H9 (cell line): ENCODE measurements around the gene MAGEB10. TPM values are rescaled to one million over a fixed set of nuclear protein-coding genes. Genes with fewer than 3 reads are reported as not detected.

Experiments
- DNase-seq: peaks from one replicate; pipeline ENCODE4 v3.0.0-alpha.2; 2017
- H2AFZ ChIP-seq: one replicate; pipeline ENCODE4 v1.6.1; 2013; ENCODE audit warnings: mild to moderate bottlenecking, low read length, control low read depth, moderate library complexity
- H2AK5ac ChIP-seq: 2 replicates; pipeline ENCODE4 v1.6.1; 2013; ENCODE audit warnings: low read length, control low read depth, mixed read lengths; ENCODE audit not compliant: insufficient read length
- H2BK120ac ChIP-seq: one replicate; pipeline ENCODE4 v1.6.1; 2013; ENCODE audit warnings: low read depth, mild to moderate bottlenecking, low read length, control low read depth, inconsistent platforms; ENCODE audit not compliant: poor library complexity, severe bottlenecking
- H2BK12ac ChIP-seq: 2 replicates; pipeline ENCODE4 v1.6.1; 2013; ENCODE audit warnings: low read length, control low read depth, mixed read lengths, low read depth; ENCODE audit not compliant: insufficient read length
- H2BK15ac ChIP-seq: 2 replicates; pipeline ENCODE4 v1.6.1; 2013; ENCODE audit warnings: low read depth, low read length, control low read depth
- H2BK20ac ChIP-seq: one replicate; pipeline ENCODE4 v1.6.1; 2013; ENCODE audit warnings: low read depth, mild to moderate bottlenecking, low read length, control low read depth, inconsistent platforms; ENCODE audit not compliant: poor library complexity, severe bottlenecking
- H2BK5ac ChIP-seq: 2 replicates; pipeline ENCODE4 v1.6.1; 2013; ENCODE audit warnings: low read length, control low read depth, mixed read lengths; ENCODE audit not compliant: insufficient read length
- H3K14ac ChIP-seq: 2 replicates; pipeline ENCODE4 v1.6.1; 2013; ENCODE audit warnings: low read length, control low read depth; ENCODE audit not compliant: insufficient read depth
- H3K18ac ChIP-seq: 2 replicates; pipeline ENCODE4 v1.6.1; 2013; ENCODE audit warnings: low read depth, mild to moderate bottlenecking, mixed read lengths, low read length, control low read depth; ENCODE audit not compliant: insufficient read length
- H3K23ac ChIP-seq: 2 replicates; pipeline ENCODE4 v1.6.1; 2013; ENCODE audit warnings: low read length, control low read depth, mixed read lengths, low read depth; ENCODE audit not compliant: insufficient read length
- H3K23me2 ChIP-seq: 2 replicates; pipeline ENCODE4 v1.6.1; 2013; ENCODE audit warnings: low read depth, mild to moderate bottlenecking, mixed read lengths, low read length, control low read depth; ENCODE audit not compliant: insufficient read length, poor library complexity, severe bottlenecking
- H3K27ac ChIP-seq: 2 replicates; pipeline ENCODE4 v1.5.1; 2013; ENCODE audit warnings: low read length, control low read depth, mixed read lengths, low read depth; ENCODE audit not compliant: insufficient read length
- H3K27me3 ChIP-seq: 2 replicates; pipeline ENCODE4 v1.6.1; 2013; ENCODE audit warnings: low read length, control low read depth, inconsistent platforms; ENCODE audit not compliant: insufficient read depth
- H3K4ac ChIP-seq: 2 replicates; pipeline ENCODE4 v1.6.1; 2013; ENCODE audit warnings: low read depth, mild to moderate bottlenecking, control low read depth, inconsistent platforms, low read length, moderate library complexity
- H3K4me1 ChIP-seq: 2 replicates; pipeline ENCODE4 v1.6.1; 2013; ENCODE audit warnings: low read length, control low read depth, inconsistent platforms; ENCODE audit not compliant: insufficient read depth
- H3K4me2 ChIP-seq: 2 replicates; pipeline ENCODE4 v1.6.1; 2013; ENCODE audit warnings: low read length, control low read depth, mixed read lengths; ENCODE audit not compliant: insufficient read length, insufficient read depth
- H3K56ac ChIP-seq: 2 replicates; pipeline ENCODE4 v1.6.1; 2013; ENCODE audit warnings: low read depth, mild to moderate bottlenecking, mixed read lengths, low read length, control low read depth; ENCODE audit not compliant: insufficient read length
- H3K79me1 ChIP-seq: 2 replicates; pipeline ENCODE4 v1.6.1; 2013; ENCODE audit warnings: low read depth, mild to moderate bottlenecking, moderate library complexity, low read length, control low read depth, inconsistent platforms; ENCODE audit not compliant: insufficient read depth, poor library complexity, severe bottlenecking
- H3K79me2 ChIP-seq: 2 replicates; pipeline ENCODE4 v1.6.1; 2013; ENCODE audit warnings: low read length, control low read depth, inconsistent platforms; ENCODE audit not compliant: insufficient read depth
- H3K9ac ChIP-seq: 2 replicates; pipeline ENCODE4 v1.6.1; 2013; ENCODE audit warnings: low read length, control low read depth, mixed read lengths; ENCODE audit not compliant: insufficient read length; ENCODE audit errors: extremely low read depth
- H3K9me3 ChIP-seq: one replicate; pipeline ENCODE4 v1.6.1; 2013; ENCODE audit warnings: low read depth, low read length, inconsistent platforms; ENCODE audit not compliant: control insufficient read depth
- H3T11ph ChIP-seq: one replicate; pipeline ENCODE4 v1.6.1; 2013; ENCODE audit warnings: mild to moderate bottlenecking, low read length, control low read depth, inconsistent platforms
- H4K20me1 ChIP-seq: one replicate; pipeline ENCODE4 v1.6.1; 2013; ENCODE audit not compliant: control insufficient read depth, insufficient read length, insufficient read depth
- H4K5ac ChIP-seq: 2 replicates; pipeline ENCODE4 v1.6.1; 2013; ENCODE audit warnings: low read depth, mild to moderate bottlenecking, mixed read lengths, low read length, control low read depth; ENCODE audit not compliant: insufficient read length
- H4K8ac ChIP-seq: replicated peaks from 2 replicates; pipeline ENCODE4 v1.6.1; 2013; ENCODE audit warnings: low read length, control low read depth, mixed read lengths, low read depth; ENCODE audit not compliant: insufficient read length
- H4K91ac ChIP-seq: 2 replicates; pipeline ENCODE4 v1.6.1; 2013; ENCODE audit warnings: low read depth, mild to moderate bottlenecking, moderate library complexity, mixed read lengths, low read length, control low read depth; ENCODE audit not compliant: insufficient read length
- H3K27ac Mint-ChIP-seq, 3 experiments: 2 replicates in 2 of 3; 3 replicates in 1 of 3; pipeline ENCODE4 v1.8.0; 2020 to 2021; ENCODE audit warnings: mixed read lengths in 3 of 3, mild to moderate bottlenecking in 1 of 3, moderate library complexity in 1 of 3
- H3K27me3 Mint-ChIP-seq: 2 replicates; pipeline ENCODE4 v1.8.0; 2021; ENCODE audit warnings: low read depth, mild to moderate bottlenecking, moderate library complexity, mixed read lengths
- H3K36me3 Mint-ChIP-seq, 3 experiments: 2 replicates in 2 of 3; 3 replicates in 1 of 3; pipeline ENCODE4 v1.8.0; 2020 to 2021; ENCODE audit warnings: low read depth in 3 of 3, mixed read lengths in 3 of 3; ENCODE audit not compliant: insufficient read depth in 1 of 3
- H3K4me1 Mint-ChIP-seq, 2 experiments: 2 replicates each; pipeline ENCODE4 v1.8.0; 2020; ENCODE audit warnings: mixed read lengths in 2 of 2
- H3K4me3 Mint-ChIP-seq, 2 experiments: 2 replicates in 1 of 2; 3 replicates in 1 of 2; pipeline ENCODE4 v1.8.0; 2020 to 2021; ENCODE audit warnings: mild to moderate bottlenecking in 2 of 2, mixed read lengths in 2 of 2, moderate library complexity in 1 of 2
- H3K9me3 Mint-ChIP-seq, 2 experiments: 2 replicates in 1 of 2; 3 replicates in 1 of 2; pipeline ENCODE4 v1.8.0; 2020; ENCODE audit warnings: mild to moderate bottlenecking in 2 of 2, mixed read lengths in 2 of 2, moderate library complexity in 1 of 2
- WGBS: extraction: QIAGEN DNeasy Blood & Tissue Kit; methylation state at CpG from one replicate; pipeline ENCODE4 v1.1.7; 2013; ENCODE audit warnings: missing lambda C conversion rate, low lambda C conversion rate, mixed read lengths; ENCODE audit not compliant: insufficient read length; ENCODE audit errors: extremely low coverage; 5-methylcytosine and 5-hydroxymethylcytosine counted together
- total RNA-seq: library from RNA; stranded (reverse); gene quantifications from 2 replicates; pipeline ENCODE4 v1.2.1, GENCODE V29; 2021
- TF ChIP-seq, protein P1 (sequence below): fragments of 200-600 bp; sonication (generic); conservative IDR thresholded peaks from 3 replicates; pipeline ENCODE4 v1.8.0; 2021; ENCODE audit warnings: antibody characterized with exemption, mild to moderate bottlenecking

MAGEB10 gene
- total RNA-seq, 1 experiment from 2014 or later, result not detected

DNA sequence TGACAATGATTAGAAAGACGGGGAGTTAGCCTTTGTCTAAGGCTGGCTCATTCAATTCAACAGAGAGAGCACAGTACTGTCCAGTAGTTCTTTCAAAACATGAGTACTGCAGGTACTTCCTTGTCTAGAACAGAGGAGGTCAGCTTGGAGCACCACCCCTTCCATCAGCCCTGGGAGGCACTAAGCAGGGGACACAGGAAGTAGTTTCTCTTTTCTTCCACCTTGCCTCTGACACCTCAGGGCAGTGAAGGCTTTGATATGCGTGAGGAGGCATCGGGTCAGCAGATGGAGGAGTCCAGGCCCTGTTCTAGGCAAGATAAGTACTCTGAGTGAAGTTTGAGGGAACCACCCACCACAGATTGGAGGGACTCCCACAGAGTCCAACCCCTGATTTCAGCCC lies 33.1 kb downstream of the MAGEB10 start:
- H2BK20ac ChIP-seq, result no peak overlapping the region
- no peak overlapping the region for H3K56ac ChIP-seq
- Mint-ChIP-seq H3K27ac (no peak overlapping the region), H3K27me3 (peaks cover 2% of the 10 kb centered on the region), H3K4me3 (no peak overlapping the region), H3K9me3 (peaks cover 41 to 48% of the 10 kb centered on the region in 2 experiments), H3K4me1 (peaks cover 0 to 3% of the 10 kb centered on the region in 2 experiments; a peak in 2 of 4 replicates), H3K36me3 (no peaks in the 10 kb centered on the region; a peak in 2 of 7 replicates)
- peaks cover 25% of the 10 kb centered on the region for H3K9me3 ChIP-seq
- H3K4me2 ChIP-seq, result no peak overlapping the region
- H2BK15ac ChIP-seq, result no peak overlapping the region
- H4K20me1 ChIP-seq, result no peaks in the 10 kb centered on the region
- H4K5ac ChIP-seq, result no peak overlapping the region
- no peak overlapping the region for H2AFZ ChIP-seq
- H2BK5ac ChIP-seq, result no peak overlapping the region
- H3K9ac ChIP-seq, result no peak overlapping the region
- no peak overlapping the region for H4K91ac ChIP-seq
- no peak overlapping the region for H3K23ac ChIP-seq
- H3K4ac ChIP-seq, result no peak overlapping the region
- no peak overlapping the region for H2AK5ac ChIP-seq
- no peak overlapping the region for H3T11ph ChIP-seq
- no peak overlapping the region for H3K27ac ChIP-seq
- no peak overlapping the region for H2BK12ac ChIP-seq
- H4K8ac ChIP-seq, result no peak overlapping the region
- no peaks in the 10 kb centered on the region for H3K79me2 ChIP-seq
- no peak overlapping the region for H3K18ac ChIP-seq
- H3K23me2 ChIP-seq, result no peaks in the 10 kb centered on the region
- no peaks in the 10 kb centered on the region for H3K4me1 ChIP-seq
- DNase-seq, result no peak
- H3K27me3 ChIP-seq, result no peaks in the 10 kb centered on the region
- no peaks in the 10 kb centered on the region for H3K79me1 ChIP-seq
- no peak overlapping the region for H3K14ac ChIP-seq
- TF ChIP-seq, protein P1, sequence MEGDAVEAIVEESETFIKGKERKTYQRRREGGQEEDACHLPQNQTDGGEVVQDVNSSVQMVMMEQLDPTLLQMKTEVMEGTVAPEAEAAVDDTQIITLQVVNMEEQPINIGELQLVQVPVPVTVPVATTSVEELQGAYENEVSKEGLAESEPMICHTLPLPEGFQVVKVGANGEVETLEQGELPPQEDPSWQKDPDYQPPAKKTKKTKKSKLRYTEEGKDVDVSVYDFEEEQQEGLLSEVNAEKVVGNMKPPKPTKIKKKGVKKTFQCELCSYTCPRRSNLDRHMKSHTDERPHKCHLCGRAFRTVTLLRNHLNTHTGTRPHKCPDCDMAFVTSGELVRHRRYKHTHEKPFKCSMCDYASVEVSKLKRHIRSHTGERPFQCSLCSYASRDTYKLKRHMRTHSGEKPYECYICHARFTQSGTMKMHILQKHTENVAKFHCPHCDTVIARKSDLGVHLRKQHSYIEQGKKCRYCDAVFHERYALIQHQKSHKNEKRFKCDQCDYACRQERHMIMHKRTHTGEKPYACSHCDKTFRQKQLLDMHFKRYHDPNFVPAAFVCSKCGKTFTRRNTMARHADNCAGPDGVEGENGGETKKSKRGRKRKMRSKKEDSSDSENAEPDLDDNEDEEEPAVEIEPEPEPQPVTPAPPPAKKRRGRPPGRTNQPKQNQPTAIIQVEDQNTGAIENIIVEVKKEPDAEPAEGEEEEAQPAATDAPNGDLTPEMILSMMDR, result no peak
- no CpG with 5 or more reads among the region's 3 CpGs for WGBS
- no peak overlapping the region for H2BK120ac ChIP-seq
